ENCODE measurements around the gene PDXK.
A peak's percentile ranks its signal among the peaks of the same experiment; 100 is the strongest.
"Not testable (repeated sequence)": the region's sequence is repeated elsewhere in the genome, so short reads cannot be mapped to it uniquely, and the experiment has no call there.

PDXK gene

GRCh38 chr21:43697758-43698643 is 20.9 kb upstream of the PDXK start:
- DNase-seq = no peak

- not testable (repeated sequence) for DNase-seq
Measured at GRCh38 chr21:43699492-43699777, 19.5 kb upstream of the PDXK start.

DNA sequence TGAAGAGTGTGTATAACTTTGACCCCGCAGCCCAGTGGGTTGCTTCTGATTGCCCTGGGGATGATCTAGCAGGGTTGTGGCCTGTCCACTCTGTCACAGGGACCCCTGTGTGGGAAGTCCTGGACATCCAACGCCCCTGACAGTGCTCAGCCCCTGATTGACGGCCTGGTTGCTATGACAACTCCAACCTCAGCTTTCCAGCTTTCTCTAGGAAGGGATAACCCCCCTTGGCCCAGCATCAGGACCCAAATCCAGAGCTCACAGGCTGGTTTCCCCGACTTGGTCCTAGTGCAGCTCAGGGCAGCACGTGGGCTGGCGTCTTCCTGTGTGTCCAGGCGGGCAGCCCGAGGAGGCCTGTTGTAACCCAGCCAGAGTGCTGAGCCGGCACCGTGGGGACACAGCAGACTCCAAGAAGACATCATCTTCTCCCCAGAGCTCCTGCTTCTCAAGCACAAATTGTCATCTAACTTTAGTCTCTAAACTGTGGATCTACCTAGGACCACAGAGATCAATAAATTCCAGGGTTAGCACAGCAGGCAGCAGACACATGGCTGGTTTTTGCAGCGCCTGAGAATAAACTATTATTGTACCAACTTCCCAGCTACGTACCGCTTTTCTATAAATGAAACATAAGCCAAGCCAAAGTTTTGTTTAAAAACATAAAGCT is 18.9 kb upstream of the PDXK start:
- DNase-seq = no peak

DNA sequence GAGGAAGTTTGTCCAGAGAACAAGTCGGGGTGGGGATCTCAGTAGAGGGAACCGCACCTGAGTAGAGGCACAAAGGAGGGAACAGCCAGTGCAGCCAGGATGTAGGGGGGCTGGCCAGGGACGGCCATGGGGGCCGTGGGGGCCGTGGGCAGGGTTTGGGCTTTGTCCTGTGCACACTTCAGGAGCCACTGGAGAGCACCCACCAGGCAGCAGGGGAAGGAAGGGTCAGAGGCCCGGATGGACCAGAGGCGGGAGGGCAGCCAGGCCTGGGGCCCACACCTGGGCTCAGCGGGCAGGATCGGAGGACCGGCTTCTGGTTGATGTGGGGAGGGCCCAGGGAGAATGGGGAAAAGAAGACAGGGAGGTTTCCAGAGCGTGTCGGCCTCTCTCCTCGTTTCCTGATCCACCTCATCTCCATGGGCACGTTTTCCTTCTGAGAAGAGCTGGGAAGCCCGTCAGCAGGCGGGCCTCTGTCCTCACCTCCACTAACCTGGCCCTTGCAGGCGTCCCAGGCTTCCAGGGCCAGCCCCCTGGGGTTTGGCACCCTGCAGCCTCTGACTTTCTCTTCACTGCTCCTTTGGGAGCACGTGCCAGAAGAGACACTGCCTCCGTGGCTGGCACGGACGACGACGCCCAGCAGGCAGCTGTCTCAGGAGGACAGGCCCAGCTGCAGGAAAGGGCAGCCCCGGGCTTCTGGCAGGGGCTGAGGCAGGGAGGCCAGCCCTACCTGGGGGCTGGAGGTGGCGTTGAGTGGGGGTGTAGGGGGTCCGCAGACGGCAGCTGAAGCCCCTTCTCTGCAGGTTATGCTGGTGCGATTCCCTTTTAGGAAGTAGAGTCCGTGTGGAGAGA is 16.8 kb upstream of the PDXK start:
- DNase-seq = no peak

DNA sequence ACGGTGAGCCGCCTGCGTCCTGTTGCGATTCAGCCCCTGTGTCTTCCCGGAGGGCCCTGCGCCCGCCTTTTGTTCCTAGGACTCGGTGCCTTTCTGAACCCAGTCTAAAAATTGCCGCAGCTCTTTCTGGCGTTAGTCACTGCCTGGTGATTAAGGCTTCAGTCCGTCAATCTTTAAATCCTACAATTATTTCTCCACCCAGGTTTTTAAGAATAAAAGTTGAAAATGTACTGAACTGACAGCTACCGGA is 16.2 kb upstream of the PDXK start:
- no peak for DNase-seq

- DNase-seq = no peak
Measured at GRCh38 chr21:43703035-43703880, 15.7 kb upstream of the PDXK start.

DNA sequence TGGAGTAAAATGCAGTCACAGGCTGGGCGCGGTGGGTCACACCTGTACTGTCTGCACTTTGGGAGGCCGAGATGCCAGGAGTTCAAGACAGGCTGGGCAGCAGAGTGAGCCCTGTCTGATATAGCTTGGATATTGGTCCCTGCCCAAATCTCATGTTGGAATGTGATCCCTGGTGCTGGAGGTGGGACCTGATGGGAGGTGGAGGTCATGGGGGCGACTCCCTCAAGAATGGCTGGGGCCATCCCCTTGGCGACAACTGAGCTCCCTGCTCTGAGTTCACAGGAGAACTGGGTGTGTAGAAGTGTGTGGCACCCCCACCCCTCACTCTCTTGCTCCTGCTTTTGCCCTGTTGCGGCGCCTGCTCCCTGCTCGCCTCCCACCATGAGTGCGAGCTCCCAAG is 11.5 kb upstream of the PDXK start:
- no peak for DNase-seq

DNA sequence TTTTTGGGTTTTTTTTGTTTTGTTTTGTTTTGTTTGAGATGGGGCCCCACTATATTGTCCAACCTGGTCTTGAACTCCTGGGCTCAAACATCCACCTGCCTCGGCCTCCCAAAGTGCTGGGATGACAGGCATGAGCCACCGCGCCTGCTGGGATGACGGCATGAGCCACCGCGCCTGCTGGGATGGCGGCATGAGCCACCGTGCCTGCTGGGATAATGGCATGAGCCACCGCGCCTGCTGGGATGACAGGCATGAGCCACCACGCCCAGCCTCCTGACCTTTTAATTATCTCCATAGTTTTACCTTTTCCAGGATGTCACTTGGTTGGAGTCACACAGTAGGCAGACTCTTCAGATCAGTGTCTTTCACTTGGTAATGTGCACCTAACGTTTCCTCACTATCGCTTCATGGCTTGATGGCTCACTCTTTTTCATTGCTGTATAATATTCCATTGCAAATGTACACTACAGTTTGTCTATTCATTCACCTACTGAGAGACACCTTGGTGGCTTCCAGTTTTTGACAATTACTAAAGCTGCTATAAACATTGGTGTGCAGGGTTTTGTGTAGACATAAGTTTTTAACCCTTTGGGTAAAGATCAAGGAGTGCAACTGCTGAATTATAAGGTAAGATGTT is 10.1 kb upstream of the PDXK start:
- DNase-seq = no peak

GRCh38 chr21:43712268-43712942 is 6.5 kb upstream of the PDXK start:
- no peak for DNase-seq

- not testable (repeated sequence) for DNase-seq
Measured at GRCh38 chr21:43713123-43713522, 5.8 kb upstream of the PDXK start.

GRCh38 chr21:43716376-43717165 is 2.4 kb upstream of the PDXK start:
- no peak for DNase-seq

- DNase-seq = no peak
Measured at GRCh38 chr21:43717166-43717853, 1.6 kb upstream of the PDXK start.

GRCh38 chr21:43717967-43718871 is 710 bp upstream of the PDXK start:
- no peak for DNase-seq

DNA sequence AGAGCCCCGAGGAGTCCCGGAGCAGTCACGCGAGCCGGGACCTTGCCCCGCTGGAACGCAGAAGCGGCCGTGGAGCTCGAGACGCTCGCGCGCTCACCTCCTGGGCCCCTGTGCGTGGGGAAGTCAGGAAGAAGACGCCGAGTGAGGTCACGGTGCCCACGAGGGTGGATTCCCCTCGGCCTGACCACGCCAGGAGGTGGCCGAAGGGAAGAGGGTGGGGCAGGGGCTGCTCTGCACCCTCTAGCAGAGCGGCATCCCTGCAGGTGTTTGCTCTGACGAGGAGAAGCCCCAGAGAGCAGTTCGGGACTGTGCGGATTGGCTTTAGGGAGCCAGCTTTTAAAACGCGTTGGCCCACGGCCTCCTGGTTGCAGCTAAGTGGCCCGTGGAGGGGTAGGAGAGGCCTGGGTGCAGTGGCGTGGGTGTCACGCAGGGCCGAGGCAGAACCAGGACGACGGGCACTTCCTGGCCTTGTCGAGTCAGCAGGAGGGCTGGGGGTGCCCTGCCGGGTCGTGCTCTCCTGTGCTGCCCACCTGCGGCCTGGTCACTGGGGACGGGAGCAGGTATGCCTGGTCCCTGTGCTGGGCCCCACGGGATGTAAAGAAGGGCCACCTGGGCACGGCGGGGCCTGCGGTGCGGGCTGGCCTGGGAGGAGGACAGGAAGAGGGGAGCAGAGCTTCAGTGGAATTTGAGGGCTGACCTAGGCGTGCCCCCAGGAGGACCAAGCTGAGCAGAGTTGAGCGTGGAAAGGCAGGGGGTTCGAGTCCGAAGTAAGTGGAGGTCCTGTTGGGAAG is 1.0 kb downstream of the PDXK start:
- peak; percentile 12 for DNase-seq

DNA sequence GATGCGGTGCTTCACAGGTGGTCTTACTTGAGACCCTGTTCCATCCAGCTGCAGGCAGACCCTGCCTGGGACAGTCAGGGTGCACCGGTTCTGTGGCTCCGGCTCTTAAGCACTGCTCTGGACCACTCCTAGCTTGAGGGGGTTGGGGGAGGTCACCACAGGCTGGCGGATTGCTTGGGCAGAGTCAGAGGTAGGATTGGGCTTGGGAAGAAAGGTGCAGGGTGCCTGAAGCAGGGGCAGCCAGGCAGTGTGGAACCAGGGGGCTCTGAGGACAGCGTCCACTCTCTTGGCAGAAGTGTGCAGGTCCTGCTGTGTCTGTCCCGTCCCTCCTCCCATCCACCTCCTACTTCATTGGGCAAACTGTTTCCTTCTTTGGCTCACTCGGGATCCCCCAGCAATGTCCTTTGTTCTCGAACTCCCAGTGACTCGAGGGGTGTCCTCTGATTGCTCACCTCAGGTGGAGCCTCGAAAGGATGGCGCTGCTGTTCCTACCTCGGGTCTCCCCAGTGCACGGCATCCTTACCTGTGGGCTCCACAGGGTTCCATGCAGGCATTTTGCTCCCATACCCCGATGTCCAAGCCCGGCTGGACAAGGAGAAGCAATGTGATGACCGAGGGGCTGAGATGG is 1.7 kb downstream of the PDXK start:
- no peak for DNase-seq

- DNase-seq = no peak
Measured at GRCh38 chr21:43721206-43721605, 2.3 kb downstream of the PDXK start.

GRCh38 chr21:43721939-43722338 is 3.0 kb downstream of the PDXK start:
- DNase-seq = no peak

GRCh38 chr21:43723648-43724047 is 4.7 kb downstream of the PDXK start:
- no peak for DNase-seq
